K562 (cell line): ENCODE data around the gene SUMF1. TPM values are rescaled to one million over a fixed set of nuclear protein-coding genes. Genes with fewer than 3 reads are reported as not detected.

Experiments
- ATAC-seq: fragments of 200-7000 bp; cut with Tn5 transposase; 3 replicates; pipeline ENCODE4 v1.9.1; 2020; ENCODE audit warnings: moderate library complexity
- BruUV-seq: library from RNA; stranded (reverse); fragments of 400-500 nt; replicated peaks from 2 replicates; lab custom pipeline; 2021; lab: Mats Ljungman, UMichigan
- CTCF ChIA-PET: fragments of 300-600 bp; formaldehyde crosslinking; extraction: SDS; loops from one replicate; lab custom pipeline; 2021; ENCODE audit warnings: low intra/inter-chr PET ratio; lab: Yijun Ruan, JAX
- POLR2A ChIA-PET: fragments of 300-600, 350-650 bp; sonication (Branson Sonifier 250); formaldehyde crosslinking; extraction: SDS; loops from one replicate; lab custom pipeline; 2021; ENCODE audit warnings: antibody characterized with exemption, inconsistent platforms; lab: Yijun Ruan, JAX
- DNase-seq, 4 experiments: peaks; one replicate each; pipeline versions ENCODE4 v3.0.0 to v3.0.0-alpha.2; 2011 to 2018; ENCODE audit warnings: low spot score in 3 of 4, mixed read lengths in 3 of 4; ENCODE audit errors: extremely low read depth in 1 of 4
- FAIRE-seq: peaks from 2 replicates; lab custom pipeline; 2011; peaks lifted over from hg19 to GRCh38; lab: Jason Lieb, UNC
- H2AFZ ChIP-seq: 2 replicates; pipeline ENCODE4 v1.6.0; 2011; ENCODE audit warnings: low read depth, low read length, control low read depth, inconsistent platforms
- H3K27ac ChIP-seq: fragments of 200-600 bp; 3 replicates; pipeline ENCODE4 v1.8.0; 2011; ENCODE audit warnings: low read depth, mild to moderate bottlenecking, control low read depth, inconsistent platforms, low read length, moderate library complexity, mixed read lengths; ENCODE audit errors: extremely low read depth
- H3K27me3 ChIP-seq, 2 experiments: fragments of 300-600 bp in 1 of 2; 2 replicates in 1 of 2; 3 replicates in 1 of 2; pipeline versions ENCODE4 v1.6.0 to v1.8.0; 2011; ENCODE audit warnings: inconsistent platforms in 2 of 2, low read length in 2 of 2, mild to moderate bottlenecking in 1 of 2, mixed read lengths in 1 of 2, moderate library complexity in 1 of 2; ENCODE audit not compliant: control insufficient read depth in 2 of 2, insufficient read depth in 2 of 2
- H3K36me3 ChIP-seq: fragments of 300-600 bp; 3 replicates; pipeline ENCODE4 v1.8.0; 2011; ENCODE audit warnings: mild to moderate bottlenecking, low read length, inconsistent platforms; ENCODE audit not compliant: control insufficient read depth, insufficient read depth
- H3K4me1 ChIP-seq, 2 experiments: fragments of 200-600 bp in 1 of 2; replicated peaks in 1 of 2; 2 replicates in 1 of 2; 3 replicates in 1 of 2; pipeline versions ENCODE4 v1.5.1 to v1.8.0; 2011; ENCODE audit warnings: inconsistent platforms in 2 of 2, low read length in 2 of 2, mild to moderate bottlenecking in 1 of 2, mixed read lengths in 1 of 2, moderate library complexity in 1 of 2; ENCODE audit not compliant: control insufficient read depth in 2 of 2, insufficient read depth in 2 of 2
- H3K4me2 ChIP-seq: 2 replicates; pipeline ENCODE4 v1.6.1; 2011; ENCODE audit warnings: low read length, control low read depth, inconsistent platforms, mixed read lengths; ENCODE audit not compliant: insufficient read depth
- H3K4me3 ChIP-seq: fragments of 200-600 bp; sonication (generic), shearing (Covaris generic); 2 replicates; pipeline ENCODE4 v1.5.1; 2016; ENCODE audit warnings: control low read depth, inconsistent platforms
- H3K79me2 ChIP-seq: fragments of 200-600 bp; 3 replicates; pipeline ENCODE4 v1.8.0; 2011; ENCODE audit warnings: low read length, inconsistent platforms; ENCODE audit not compliant: control insufficient read depth, insufficient read depth
- H3K9ac ChIP-seq, 2 experiments: 2 replicates each; pipeline versions ENCODE4 v1.6.0 to v1.6.1; 2011; ENCODE audit warnings: low read depth in 2 of 2, low read length in 2 of 2, control low read depth in 1 of 2, inconsistent platforms in 1 of 2, mild to moderate bottlenecking in 1 of 2, mixed read lengths in 1 of 2; ENCODE audit not compliant: insufficient read depth in 1 of 2
- H3K9me1 ChIP-seq: one replicate; pipeline ENCODE4 v1.6.0; 2011; ENCODE audit warnings: inconsistent platforms, mild to moderate bottlenecking, low read length, moderate library complexity; ENCODE audit not compliant: control insufficient read depth, insufficient read depth
- H3K9me3 ChIP-seq: replicated peaks from 2 replicates; pipeline ENCODE4 v1.5.1; 2011; ENCODE audit warnings: low read depth, low read length, inconsistent platforms; ENCODE audit not compliant: control insufficient read depth, insufficient read depth
- H4K20me1 ChIP-seq: replicated peaks from 2 replicates; pipeline ENCODE4 v1.6.1; 2011; ENCODE audit warnings: low read length, inconsistent platforms, mixed read lengths; ENCODE audit not compliant: control insufficient read depth, insufficient read depth
- ATF2 ChIP-seq: sonication (generic); formaldehyde crosslinking; IDR thresholded peaks from 2 replicates; pipeline ENCODE4 v1.8.1; 2022; ENCODE audit warnings: missing genetic modification reagents
- BRD9 ChIP-seq: fragments of 450-650 bp; IDR thresholded peaks from 2 replicates; pipeline ENCODE4 v1.6.1; 2018; ENCODE audit warnings: low read depth; ENCODE audit not compliant: partially characterized antibody
- FUS ChIP-seq: fragments of 200-400 bp; formaldehyde crosslinking; optimal IDR thresholded peaks from 2 replicates; pipeline ENCODE3; 2017; ENCODE audit warnings: low read depth, low read length
- HDAC6 ChIP-seq: IDR thresholded peaks from 2 replicates; pipeline ENCODE4 v1.6.1; 2012; ENCODE audit warnings: low read depth, mild to moderate bottlenecking, control low read depth, inconsistent platforms, low read length, moderate library complexity
- HNRNPH1 ChIP-seq: fragments of 200-400 bp; formaldehyde crosslinking; optimal IDR thresholded peaks from 2 replicates; pipeline ENCODE3; 2017; ENCODE audit warnings: low read depth, mild to moderate bottlenecking, low read length, moderate library complexity
- MTA1 ChIP-seq: fragments of 450-650 bp; IDR thresholded peaks from 2 replicates; pipeline ENCODE4 v1.6.1; 2017; ENCODE audit warnings: borderline replicate concordance
- NCOA1 ChIP-seq: fragments of 450-650 bp; IDR thresholded peaks from 2 replicates; pipeline ENCODE4 v1.6.1; 2016; ENCODE audit warnings: low read depth
- NFIX ChIP-seq: fragments of 250-450 bp; sonication (Bioruptor Pico); IDR thresholded peaks from 2 replicates; pipeline ENCODE4 v1.4.0; 2020; ENCODE audit warnings: low read depth, mild to moderate bottlenecking, moderate library complexity
- NFYB ChIP-seq: IDR thresholded peaks from 2 replicates; pipeline ENCODE4 v1.6.1; 2011; ENCODE audit warnings: mild to moderate bottlenecking, moderate library complexity; ENCODE audit not compliant: insufficient read length; ENCODE audit errors: extremely low read depth
- TRIM24 ChIP-seq, 2 experiments: fragments of 450-650 bp; IDR thresholded peaks; 2 replicates each; pipeline ENCODE4 v1.6.1; 2016
- TRIM25 ChIP-seq: fragments of 450-650 bp; IDR thresholded peaks from 2 replicates; pipeline ENCODE4 v1.7.0; 2016; ENCODE audit warnings: borderline replicate concordance
- WHSC1 ChIP-seq: IDR thresholded peaks from one replicate; pipeline ENCODE4 v1.6.1; 2012; ENCODE audit warnings: low read length, control low read depth, inconsistent platforms
- ZFP36 ChIP-seq: fragments of 150-350 bp; IDR thresholded peaks from 2 replicates; pipeline ENCODE4 v1.6.1; 2018; ENCODE audit warnings: low read length, low read depth; ENCODE audit not compliant: partially characterized antibody
- ZNF436 ChIP-seq: fragments of 250-450, 450-650 bp; sonication (Bioruptor Pico); formaldehyde crosslinking; IDR thresholded peaks from 2 replicates; pipeline ENCODE4 v1.7.0; 2020; ENCODE audit warnings: mild to moderate bottlenecking
- ZNF57 ChIP-seq: fragments of 450-650 bp; formaldehyde crosslinking; IDR thresholded peaks from 2 replicates; pipeline ENCODE4 v1.4.0; 2020; ENCODE audit warnings: mild to moderate bottlenecking, moderate library complexity
- WGBS: fragments of 100-300 bp; shearing (Covaris generic); methylation state at CpG from one replicate; pipeline ENCODE4 v1.1.6; 2016; ENCODE audit warnings: low coverage, mixed read lengths; ENCODE audit not compliant: insufficient coverage; ENCODE audit errors: missing lambda C conversion rate; 5-methylcytosine and 5-hydroxymethylcytosine counted together
- in situ Hi-C: fragments of 300-500 bp; cut with MboI; formaldehyde crosslinking; loops from 4 replicates; pipeline ENCODE4 v1.15.0; 2018; ENCODE audit warnings: inconsistent platforms, mixed read lengths
- intact Hi-C: fragments of 100-400 bp; cut with micrococcal nuclease; formaldehyde crosslinking; loops from 2 replicates; pipeline ENCODE4 v1.14.2; 2022
- polyA plus RNA-seq, 8 experiments: library from polyadenylated mRNA; depleted of rRNA in 4 of 8; stranded (reverse) in 5 of 8; unstranded in 3 of 8; fragments of >200 nt; fragmentation: Nextera tagmentation in 2 of 8; fragmentation: Illumina TruSeq in 1 of 8; extraction: Ambion mirVana in 2 of 8; extraction: Trizol in 1 of 8; gene quantifications; 2 replicates each; pipeline versions ENCODE4 v1.2.1 to v1.2.3, GENCODE V29; 2011 to 2014; ENCODE audit warnings: inconsistent platforms in 1 of 8, missing spikeins in 1 of 8
- total RNA-seq, 7 experiments: library from RNA; depleted of rRNA in 6 of 7; stranded (reverse); fragments of >200 nt in 6 of 7; fragmentation: Illumina TruSeq in 2 of 7; extraction: Trizol in 2 of 7; gene quantifications; 2 replicates each; pipeline versions ENCODE4 v1.2.1 to v1.2.3, GENCODE V29; 2011 to 2021; ENCODE audit warnings: low replicate concordance in 1 of 7
- TF ChIP-seq, protein P1 (sequence below), 2 experiments: IDR thresholded peaks; 2 replicates each; pipeline ENCODE4 v1.6.1; 2012; ENCODE audit warnings: improper control_type of control experiment in 2 of 2, low read depth in 2 of 2, low read length in 2 of 2, borderline replicate concordance in 1 of 2

Gene SUMF1
- total and polyA plus RNA-seq, 9 of the 15 experiments (the other 6 are each of a cell fraction or from before 2014, with no cell fraction given): 1.3 to 7.4 (median 4.2) TPM

GRCh38 chr3:4411833-4412232, 55.2 kb downstream of the SUMF1 start:
- CTCF ChIA-PET: no interaction called here
- TF ChIP-seq HNRNPH1: no peak
- TF ChIP-seq, protein P1, sequence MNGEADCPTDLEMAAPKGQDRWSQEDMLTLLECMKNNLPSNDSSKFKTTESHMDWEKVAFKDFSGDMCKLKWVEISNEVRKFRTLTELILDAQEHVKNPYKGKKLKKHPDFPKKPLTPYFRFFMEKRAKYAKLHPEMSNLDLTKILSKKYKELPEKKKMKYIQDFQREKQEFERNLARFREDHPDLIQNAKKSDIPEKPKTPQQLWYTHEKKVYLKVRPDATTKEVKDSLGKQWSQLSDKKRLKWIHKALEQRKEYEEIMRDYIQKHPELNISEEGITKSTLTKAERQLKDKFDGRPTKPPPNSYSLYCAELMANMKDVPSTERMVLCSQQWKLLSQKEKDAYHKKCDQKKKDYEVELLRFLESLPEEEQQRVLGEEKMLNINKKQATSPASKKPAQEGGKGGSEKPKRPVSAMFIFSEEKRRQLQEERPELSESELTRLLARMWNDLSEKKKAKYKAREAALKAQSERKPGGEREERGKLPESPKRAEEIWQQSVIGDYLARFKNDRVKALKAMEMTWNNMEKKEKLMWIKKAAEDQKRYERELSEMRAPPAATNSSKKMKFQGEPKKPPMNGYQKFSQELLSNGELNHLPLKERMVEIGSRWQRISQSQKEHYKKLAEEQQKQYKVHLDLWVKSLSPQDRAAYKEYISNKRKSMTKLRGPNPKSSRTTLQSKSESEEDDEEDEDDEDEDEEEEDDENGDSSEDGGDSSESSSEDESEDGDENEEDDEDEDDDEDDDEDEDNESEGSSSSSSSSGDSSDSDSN (IDR thresholded peaks at IDR 0.05; ENCODE audit: borderline replicate concordance in 1 of 2, low read depth in 2 of 2, low read length in 2 of 2): no peak
- no peak for TF ChIP-seq TRIM25
- TF ChIP-seq NFYB: no peak
- no peak for TF ChIP-seq WHSC1
- no peak for TF ChIP-seq ZFP36
- TF ChIP-seq NFIX: no peak
- TF ChIP-seq TRIM24 (IDR thresholded peaks at IDR 0.05): no peak
- no peak for TF ChIP-seq BRD9
- TF ChIP-seq ZNF57 (CRISPR knock-in tag): no peak
- no peak for TF ChIP-seq HDAC6
- TF ChIP-seq MTA1: no peak
- no peak for TF ChIP-seq ZNF436 (CRISPR knock-in tag)
- TF ChIP-seq NCOA1: no peak
- TF ChIP-seq FUS: no peak
- no peak for TF ChIP-seq ATF2

More at GRCh38 chr3:4411833-4412232, 55.2 kb downstream of the SUMF1 start:
- FAIRE-seq (no peak), DNase-seq (no peak), ATAC-seq (no peak)
- POLR2A ChIA-PET: interaction anchor here (1.1 kb wide), 2 partner anchors 9 to 13 kb away, joined by 3 to 5 read pairs; no protein-coding TSS in a partner anchor
- Histone ChIP-seq H3K4me3 (no peak overlapping the region), H4K20me1 (no peaks in the 10 kb centered on the region), H3K27ac (no peak overlapping the region), H3K79me2 (no peaks in the 10 kb centered on the region), H3K27me3 (no peaks in the 10 kb centered on the region), H3K9me3 (no peaks in the 10 kb centered on the region), H3K4me2 (no peak overlapping the region), H3K9ac (no peak overlapping the region), H3K4me1 (peaks cover 0 to 12% of the 10 kb centered on the region in 2 experiments; a peak in 2 of 5 replicates), H3K36me3 (0 out of 3 replicates have a peak, but pooled peaks cover 5% of the 10 kb centered on the region), H3K9me1 (no peaks in the 10 kb centered on the region), H2AFZ (no peak overlapping the region)
- BruUV-seq: no TSS peak
- in situ Hi-C loops: no loop called here
- intact Hi-C loops: no loop called here
- 13% methylated on average over 1 of the region's 1 CpG for WGBS
